HG02973 (cell line): Measurements from ENCODE around the gene BLZF1.
"Not testable (repeated sequence)": the region's sequence is repeated elsewhere in the genome, so short reads cannot be mapped to it uniquely, and the experiment has no call there.

Source experiments
- ATAC-seq: cut with Tn5 transposase; IDR thresholded peaks from one replicate; pipeline ENCODE4 v1.9.1; 2021; ENCODE audit warnings: moderate library complexity; ENCODE audit not compliant: unreplicated experiment

BLZF1 gene

GRCh38 chr1:169348383-169349036, 19.5 kb upstream of the BLZF1 start:
- no peak for ATAC-seq

DNA sequence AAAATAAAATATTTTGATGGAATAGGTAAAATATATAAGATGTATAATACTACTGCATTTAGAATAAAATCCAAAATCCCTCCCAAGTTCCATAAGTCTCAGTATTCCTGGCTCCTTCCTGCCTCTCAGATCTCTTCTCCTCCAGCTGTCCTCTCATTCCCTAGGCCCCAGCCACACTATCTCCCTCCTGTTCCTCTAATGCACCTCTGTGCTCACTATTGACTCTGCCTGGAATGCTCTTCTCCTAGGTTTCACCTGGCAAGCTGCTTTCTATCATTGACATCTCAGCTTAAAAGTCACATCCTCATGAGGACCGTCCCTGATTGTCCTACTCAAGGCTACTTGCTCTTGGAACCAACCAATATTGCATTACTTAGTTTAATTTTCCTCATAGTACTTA, 7.6 kb upstream of the BLZF1 start:
- no peak for ATAC-seq

DNA sequence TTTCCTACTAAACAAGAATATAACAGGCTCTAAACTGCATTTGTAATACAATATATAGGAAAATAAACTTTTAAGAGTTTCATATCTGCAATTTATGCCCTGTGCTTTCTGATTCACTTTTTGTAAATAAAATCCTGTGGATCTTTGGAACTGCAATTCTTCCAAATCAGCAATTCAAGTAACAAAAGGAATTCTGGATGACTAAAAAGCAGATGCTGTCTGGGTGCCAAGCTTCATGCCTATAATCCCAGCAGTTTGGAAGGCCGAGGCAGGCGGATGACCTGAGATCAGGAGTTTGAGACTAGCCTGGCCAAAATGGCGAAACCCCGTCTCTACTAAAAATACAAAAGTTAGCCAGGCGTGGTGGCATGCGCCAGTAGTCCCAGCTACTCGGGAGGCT, 6.7 kb upstream of the BLZF1 start:
- ATAC-seq: no peak

DNA sequence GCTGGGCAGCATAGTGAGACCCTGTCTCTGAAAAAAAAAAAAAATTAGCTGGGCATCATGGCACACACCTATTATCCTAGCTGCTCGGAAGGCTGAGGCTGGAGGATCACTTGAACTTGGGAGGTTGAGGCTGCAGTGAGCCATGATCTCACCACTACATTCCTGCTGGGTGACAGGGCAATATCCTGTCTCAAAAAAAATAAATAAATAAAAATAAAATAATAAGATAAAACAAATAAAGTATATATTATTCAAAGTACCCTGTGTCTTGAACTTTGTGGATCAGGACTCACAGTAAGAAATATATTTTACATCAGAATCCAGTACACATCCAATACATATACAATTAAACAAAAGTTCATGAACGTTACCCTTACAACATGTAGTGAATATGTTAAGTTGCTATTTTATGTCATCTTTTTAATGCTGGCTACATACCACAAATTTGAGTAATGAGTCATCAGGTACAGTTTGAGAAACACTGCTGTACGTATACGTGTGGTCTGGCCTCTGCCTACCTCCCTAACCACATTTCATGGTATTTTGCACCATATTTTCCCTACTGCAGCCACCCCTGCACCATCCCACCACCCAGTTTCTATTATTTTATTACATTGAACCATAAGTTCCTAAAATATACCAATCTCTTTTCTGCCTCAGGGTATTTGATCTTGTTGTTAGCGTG, 4.8 kb upstream of the BLZF1 start:
- ATAC-seq: peak; percentile 40

DNA sequence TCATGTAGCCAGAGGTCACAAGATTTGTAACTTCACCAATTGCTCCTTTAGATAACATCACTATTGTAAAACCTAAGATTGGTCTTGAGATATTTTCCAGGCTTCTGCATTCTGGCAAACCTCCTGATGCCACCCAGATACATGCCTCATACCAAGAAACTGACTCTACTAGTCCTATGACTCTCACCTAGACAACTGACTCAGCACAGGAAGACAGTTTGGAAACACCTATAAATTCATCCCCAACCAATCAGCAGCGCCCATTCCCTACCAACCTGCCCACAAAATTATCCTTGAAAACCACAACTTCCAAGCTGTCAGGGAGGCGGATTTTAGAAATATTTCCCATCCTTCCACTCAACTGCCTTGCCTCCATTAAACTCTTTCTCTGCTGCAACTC, 3.0 kb upstream of the BLZF1 start:
- no peak for ATAC-seq

DNA sequence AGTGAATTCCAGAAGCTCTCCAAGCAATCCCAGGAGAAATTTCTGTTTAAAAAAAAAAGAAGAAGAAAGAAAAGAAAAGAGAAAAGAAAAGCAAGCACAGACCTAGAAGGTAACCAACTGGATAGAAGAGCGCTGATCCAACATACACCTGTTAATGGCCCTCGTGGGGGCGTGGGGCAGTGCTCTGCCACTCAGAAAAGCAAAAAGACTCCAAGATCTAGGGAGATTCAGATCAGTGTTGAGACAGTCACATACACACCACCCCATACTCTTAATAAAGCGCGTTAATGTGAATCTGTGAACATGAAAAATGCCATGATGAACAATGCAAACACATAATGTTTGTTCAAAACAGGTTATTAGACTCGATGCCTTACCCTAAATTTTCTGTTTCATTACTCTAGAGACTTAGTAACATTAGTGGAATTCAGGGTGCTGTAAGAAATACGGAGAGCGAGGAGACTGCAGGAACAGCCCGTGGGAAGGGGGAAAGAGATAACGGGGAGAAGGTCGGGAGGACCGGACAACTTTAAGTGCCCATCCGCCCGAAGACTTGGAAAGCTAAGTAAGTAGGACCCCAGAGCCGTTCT, 804 bp upstream of the BLZF1 start:
- ATAC-seq: peak; percentile 3

GRCh38 chr1:169368406-169368769, 393 bp downstream of the BLZF1 start:
- ATAC-seq: no peak

GRCh38 chr1:169371404-169371803, 3.4 kb downstream of the BLZF1 start:
- ATAC-seq: no peak

DNA sequence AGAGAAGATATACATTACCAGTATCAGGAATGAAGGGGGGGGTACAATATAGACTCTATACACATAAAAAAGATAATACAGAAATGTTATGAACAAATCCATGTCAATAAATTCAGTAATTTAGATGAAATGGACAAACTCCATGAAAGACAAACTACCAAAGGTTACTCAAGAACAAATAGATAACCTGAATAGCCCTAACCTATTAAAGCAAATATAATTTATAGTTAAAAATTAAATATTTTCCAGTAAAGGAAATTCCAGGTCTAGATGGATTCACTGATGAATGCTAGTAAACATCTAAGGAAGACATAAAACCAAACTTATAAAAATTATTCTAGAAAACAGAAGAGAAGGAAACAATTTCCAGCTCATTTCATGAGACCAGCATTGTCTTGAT, 13.2 kb downstream of the BLZF1 start:
- no peak for ATAC-seq

- no peak for ATAC-seq
Observed at GRCh38 chr1:169383449-169383848, 15.5 kb downstream of the BLZF1 start.

- ATAC-seq: no peak
Observed at GRCh38 chr1:169387399-169387798, 19.4 kb downstream of the BLZF1 start.

GRCh38 chr1:169390303-169390702, 22.3 kb downstream of the BLZF1 start:
- ATAC-seq: peak; percentile 91

DNA sequence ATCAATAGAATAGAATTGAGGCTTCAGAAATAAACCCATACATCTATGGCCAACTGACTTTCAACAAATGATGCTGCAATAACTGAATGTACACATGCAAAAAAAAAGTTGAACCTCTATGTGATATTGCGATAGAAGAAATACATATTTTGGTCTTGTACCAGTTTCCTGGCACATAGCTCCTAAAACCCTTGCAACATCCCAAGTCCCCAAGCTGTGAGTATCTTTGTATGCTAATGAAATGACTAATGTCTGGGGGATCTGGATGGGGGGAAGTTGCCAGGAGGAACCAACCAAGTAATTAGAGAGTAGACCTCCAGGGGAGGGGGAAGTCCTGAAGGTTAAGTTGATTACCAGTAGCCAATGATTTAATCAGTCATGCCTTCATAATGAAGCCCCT, 24.4 kb downstream of the BLZF1 start:
- ATAC-seq: no peak

DNA sequence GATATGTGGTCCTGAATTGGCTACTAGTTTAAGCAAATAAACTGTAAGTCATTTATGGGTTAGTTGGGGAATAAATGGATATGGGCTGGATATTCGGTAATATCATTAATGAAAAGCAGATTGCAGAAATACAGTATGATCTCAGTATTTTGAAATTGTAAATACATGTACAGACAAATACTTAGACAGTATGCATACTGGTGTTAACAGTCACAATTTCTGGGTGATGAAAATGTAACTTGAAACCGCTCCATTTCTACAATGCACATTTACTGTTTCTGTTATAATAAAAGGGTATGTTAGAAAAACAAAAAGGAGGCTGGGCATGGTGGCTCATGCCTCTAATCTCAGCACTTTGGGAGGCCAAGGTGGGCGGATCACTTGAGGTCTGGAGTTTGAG, 28.0 kb downstream of the BLZF1 start:
- no peak for ATAC-seq

GRCh38 chr1:169402578-169402977, 34.6 kb downstream of the BLZF1 start:
- not testable (repeated sequence) for ATAC-seq

GRCh38 chr1:169408340-169408739, 40.3 kb downstream of the BLZF1 start:
- not testable (repeated sequence) for ATAC-seq

DNA sequence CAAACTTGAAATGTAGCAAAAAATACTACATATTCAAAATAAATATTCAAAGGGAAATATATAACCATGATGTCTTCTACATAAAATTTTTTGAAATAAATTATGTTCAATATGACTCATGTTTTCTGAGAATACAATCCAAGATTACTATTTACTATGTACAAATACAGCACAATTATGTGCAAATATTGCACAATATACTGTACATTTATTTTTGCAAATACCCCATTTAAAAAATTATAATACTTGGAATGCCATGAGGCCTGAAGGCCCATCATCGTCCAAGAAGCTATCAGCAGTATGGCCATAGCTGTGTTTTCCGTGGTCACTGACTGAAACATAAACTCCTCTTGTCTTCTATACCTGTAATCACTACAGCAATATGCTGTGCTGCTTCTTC, 47.0 kb downstream of the BLZF1 start:
- no peak for ATAC-seq

DNA sequence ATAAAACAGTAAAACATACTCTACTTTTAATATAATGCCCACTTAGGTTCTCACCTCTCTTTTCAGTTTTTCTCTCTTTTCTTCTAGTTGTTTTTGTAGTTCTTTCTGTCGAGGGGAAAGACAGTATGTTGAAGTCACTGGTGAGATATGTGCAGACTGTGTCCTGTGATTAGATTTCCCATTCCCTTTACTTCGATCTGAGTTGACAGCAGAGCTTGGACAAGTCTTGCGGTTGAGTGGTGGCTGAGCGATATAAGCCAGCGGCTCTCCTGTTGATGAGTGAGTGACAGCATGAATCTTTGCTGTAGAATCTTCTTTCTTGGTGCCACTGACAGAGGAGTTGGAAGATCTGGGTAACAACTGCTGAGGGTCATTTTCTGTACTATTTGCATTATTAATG, 53.3 kb downstream of the BLZF1 start:
- no peak for ATAC-seq

DNA sequence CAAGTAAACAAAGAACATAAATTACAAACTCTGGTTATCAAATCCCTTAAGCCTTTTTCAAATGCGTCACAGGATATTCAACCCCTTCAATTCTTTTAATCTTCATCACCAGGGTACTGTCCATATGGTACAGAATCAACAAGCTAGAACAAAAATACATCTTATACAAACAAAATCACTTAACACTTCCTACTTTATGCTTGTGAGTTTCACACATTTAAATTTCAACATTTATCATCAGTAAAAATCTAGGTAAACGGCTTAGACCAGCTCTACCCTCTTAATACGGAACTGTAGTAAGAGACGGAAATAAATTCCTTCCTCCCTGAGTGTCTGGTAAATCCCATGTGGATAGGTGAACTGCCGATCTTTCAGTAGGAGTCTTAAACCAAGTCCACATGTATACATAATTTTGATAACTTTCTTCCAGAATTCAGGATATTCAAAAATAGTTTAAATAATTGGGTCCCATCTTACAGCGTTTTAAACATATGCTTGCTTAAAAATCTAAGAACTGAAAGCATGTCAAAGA, 58.2 kb downstream of the BLZF1 start:
- ATAC-seq: no peak

DNA sequence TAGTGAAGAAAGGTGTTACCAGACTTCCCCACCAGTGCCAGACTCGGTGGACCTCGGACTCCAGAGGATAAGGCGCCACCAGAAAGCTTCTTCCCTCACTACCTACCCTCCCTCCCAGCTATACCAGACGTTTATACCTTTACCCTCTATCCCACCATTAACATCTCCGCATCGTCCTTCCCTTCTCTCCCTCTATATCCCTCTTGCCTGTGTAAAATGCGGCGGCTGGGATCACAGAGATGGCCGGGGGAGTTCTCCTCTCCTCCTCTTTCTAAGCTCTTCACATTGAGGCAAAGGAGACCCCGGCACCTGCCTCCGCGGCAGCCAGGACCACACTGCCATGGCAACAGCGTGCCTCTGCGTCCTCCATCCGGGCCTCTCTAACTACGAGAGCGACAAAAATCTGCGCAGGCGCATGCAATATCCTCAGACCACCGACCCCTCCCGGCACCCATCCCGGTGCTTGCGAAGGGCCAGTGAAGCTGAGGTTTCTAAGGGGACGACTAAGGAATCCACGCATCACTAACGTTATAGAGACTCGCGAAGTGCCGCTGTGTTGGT, 59.2 kb downstream of the BLZF1 start, which contains the start of gene CCDC181:
CCDC181 (minus strand) TSS at position 394 of the 561 bp plus-strand sequence. CDS start 2,547 bp downstream, outside the sequence.
- peak; percentile 99 for ATAC-seq
